Right atrium auricular region (tissue), 2 donors: ENCODE results near the gene CTXND2. TPM values are rescaled to one million over a fixed set of nuclear protein-coding genes. Genes with fewer than 3 reads are reported as not detected.
"Not testable (repeated sequence)": the region's sequence is repeated elsewhere in the genome, so short reads cannot be mapped to it uniquely, and the experiment has no call there.

ENCODE experiments used
- DNase-seq: peaks from one replicate; pipeline ENCODE4 v3.0.0-alpha.2; 2019; ENCODE audit warnings: low spot score
- H3K27ac ChIP-seq, 2 donors: fragments of 200-600 bp; sonication (generic); 1 replicate in 1 of 2; 2 replicates in 1 of 2; pipeline ENCODE4 v1.5.1; 2016 to 2019
- H3K27me3 ChIP-seq, 2 donors: fragments of 200-600 bp; sonication (generic); one replicate each; pipeline versions ENCODE4 v1.5.1 to v1.6.0; 2017 to 2019
- H3K36me3 ChIP-seq: fragments of 200-600 bp; sonication (generic); one replicate; pipeline ENCODE4 v1.5.1; 2016
- H3K4me1 ChIP-seq, 2 donors: fragments of 200-600 bp; sonication (generic); one replicate each; pipeline versions ENCODE4 v1.5.1 to v1.6.0; 2017 to 2019
- H3K4me3 ChIP-seq, 2 donors: fragments of 200-600 bp; sonication (generic); 1 replicate in 1 of 2; 2 replicates in 1 of 2; pipeline ENCODE4 v1.5.1; 2017 to 2019; ENCODE audit warnings: mild to moderate bottlenecking in 1 of 2, moderate library complexity in 1 of 2
- H3K9me3 ChIP-seq, 2 donors: fragments of 200-600 bp; sonication (generic); one replicate each; pipeline ENCODE4 v1.5.1; 2019
- total RNA-seq, 2 donors: library from RNA; depleted of rRNA; stranded (reverse); fragments of >200 nt; gene quantifications; one replicate each; pipeline ENCODE4 v1.1.0, GENCODE V29; 2016
- TF ChIP-seq, protein P1 (sequence below), 2 donors: fragments of 200-600 bp; sonication (generic); IDR thresholded peaks; one replicate each; pipeline ENCODE4 v1.5.1; 2019; ENCODE audit warnings: antibody characterized with exemption in 2 of 2

The CTXND2 gene
- total RNA-seq, 2 donors from 2014 or later = 0.28 to 0.41 TPM

GRCh38 chr1:150881331-150882070 lies 5.4 kb upstream of the CTXND2 start:
- no peaks in the 10 kb centered on the region for H3K4me1 ChIP-seq
- peak overlapping the region; percentile 33 to 63 for H3K27ac ChIP-seq
- H3K27me3 ChIP-seq = no peaks in the 10 kb centered on the region
- TF ChIP-seq, protein P1, sequence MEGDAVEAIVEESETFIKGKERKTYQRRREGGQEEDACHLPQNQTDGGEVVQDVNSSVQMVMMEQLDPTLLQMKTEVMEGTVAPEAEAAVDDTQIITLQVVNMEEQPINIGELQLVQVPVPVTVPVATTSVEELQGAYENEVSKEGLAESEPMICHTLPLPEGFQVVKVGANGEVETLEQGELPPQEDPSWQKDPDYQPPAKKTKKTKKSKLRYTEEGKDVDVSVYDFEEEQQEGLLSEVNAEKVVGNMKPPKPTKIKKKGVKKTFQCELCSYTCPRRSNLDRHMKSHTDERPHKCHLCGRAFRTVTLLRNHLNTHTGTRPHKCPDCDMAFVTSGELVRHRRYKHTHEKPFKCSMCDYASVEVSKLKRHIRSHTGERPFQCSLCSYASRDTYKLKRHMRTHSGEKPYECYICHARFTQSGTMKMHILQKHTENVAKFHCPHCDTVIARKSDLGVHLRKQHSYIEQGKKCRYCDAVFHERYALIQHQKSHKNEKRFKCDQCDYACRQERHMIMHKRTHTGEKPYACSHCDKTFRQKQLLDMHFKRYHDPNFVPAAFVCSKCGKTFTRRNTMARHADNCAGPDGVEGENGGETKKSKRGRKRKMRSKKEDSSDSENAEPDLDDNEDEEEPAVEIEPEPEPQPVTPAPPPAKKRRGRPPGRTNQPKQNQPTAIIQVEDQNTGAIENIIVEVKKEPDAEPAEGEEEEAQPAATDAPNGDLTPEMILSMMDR (IDR thresholded peaks at IDR 0.05) = no peak
- no peak overlapping the region for H3K4me3 ChIP-seq
- H3K36me3 ChIP-seq = no peaks in the 10 kb centered on the region
- H3K9me3 ChIP-seq = no peaks in the 10 kb centered on the region
- no peak for DNase-seq

GRCh38 chr1:150883121-150883520 lies 3.8 kb upstream of the CTXND2 start:
- not testable (repeated sequence) for H3K36me3 ChIP-seq, H3K4me1 ChIP-seq, H3K4me3 ChIP-seq, H3K27ac ChIP-seq, H3K9me3 ChIP-seq, DNase-seq, H3K27me3 ChIP-seq

GRCh38 chr1:150888727-150889126 lies 1.8 kb downstream of the CTXND2 start:
- Histone ChIP-seq H3K27me3 (no peaks in the 10 kb centered on the region), H3K27ac (no peak overlapping the region), H3K36me3 (no peaks in the 10 kb centered on the region), H3K4me3 (no peak overlapping the region), H3K9me3 (no peaks in the 10 kb centered on the region), H3K4me1 (no peaks in the 10 kb centered on the region)
- TF ChIP-seq, protein P1 (IDR thresholded peaks at IDR 0.05) = no peak
- DNase-seq = no peak

DNA sequence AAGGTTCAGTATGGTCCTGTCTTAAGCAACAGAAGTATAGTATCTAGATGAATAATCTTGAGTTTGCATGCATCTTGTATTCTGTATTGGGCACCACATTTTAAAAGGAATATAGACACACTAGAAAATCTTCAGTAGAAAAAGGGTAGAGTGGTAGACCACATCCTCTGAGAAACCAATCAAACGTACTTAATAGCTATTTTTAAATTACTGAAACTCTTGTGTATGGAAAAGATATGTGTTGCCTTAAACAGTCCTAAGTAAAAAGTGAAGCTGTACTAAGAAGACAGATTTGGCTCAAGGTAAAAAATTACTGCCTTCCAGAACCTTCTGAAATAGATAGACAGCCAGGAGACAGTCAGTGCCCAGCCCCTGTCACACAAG lies 3.1 kb downstream of the CTXND2 start:
- TF ChIP-seq, protein P1 (IDR thresholded peaks at IDR 0.05) = no peak
- Histone ChIP-seq H3K27me3 (no peaks in the 10 kb centered on the region), H3K4me1 (no peaks in the 10 kb centered on the region), H3K27ac (no peak overlapping the region), H3K36me3 (no peaks in the 10 kb centered on the region), H3K4me3 (no peak overlapping the region), H3K9me3 (no peaks in the 10 kb centered on the region)
- DNase-seq = no peak

DNA sequence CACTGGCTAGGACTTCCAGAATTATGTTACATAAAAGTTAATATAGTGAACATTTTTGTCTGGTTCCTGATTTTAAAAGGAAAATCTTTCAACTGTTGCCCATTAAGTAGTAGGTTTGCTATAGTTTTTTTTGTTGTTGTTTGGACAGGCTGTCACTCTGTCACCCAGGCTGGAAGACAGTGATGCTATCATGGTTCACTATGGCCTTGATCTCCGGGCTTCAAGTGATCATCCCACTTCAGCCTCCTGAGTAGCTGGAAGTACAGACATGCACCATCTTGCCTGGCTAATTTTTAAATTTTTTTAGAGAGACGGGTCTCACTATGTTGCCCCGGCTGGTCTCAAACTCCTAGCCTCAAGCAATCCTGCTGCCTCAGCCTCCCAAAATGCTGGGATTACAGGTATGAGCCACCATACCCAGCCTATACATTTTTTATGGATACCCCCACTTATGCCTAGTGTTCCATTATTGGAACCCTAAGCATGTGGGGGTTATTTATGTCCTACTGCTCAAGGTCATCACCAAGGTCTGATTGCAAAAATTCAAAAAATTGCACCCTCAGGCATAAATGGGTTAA lies 6.5 kb downstream of the CTXND2 start:
- no peaks in the 10 kb centered on the region for H3K4me1 ChIP-seq
- no peak overlapping the region for H3K27ac ChIP-seq
- TF ChIP-seq, protein P1 (IDR thresholded peaks at IDR 0.05) = no peak
- H3K27me3 ChIP-seq = no peaks in the 10 kb centered on the region
- H3K9me3 ChIP-seq = no peaks in the 10 kb centered on the region
- no peaks in the 10 kb centered on the region for H3K36me3 ChIP-seq
- DNase-seq = no peak
- no peak overlapping the region for H3K4me3 ChIP-seq

DNA sequence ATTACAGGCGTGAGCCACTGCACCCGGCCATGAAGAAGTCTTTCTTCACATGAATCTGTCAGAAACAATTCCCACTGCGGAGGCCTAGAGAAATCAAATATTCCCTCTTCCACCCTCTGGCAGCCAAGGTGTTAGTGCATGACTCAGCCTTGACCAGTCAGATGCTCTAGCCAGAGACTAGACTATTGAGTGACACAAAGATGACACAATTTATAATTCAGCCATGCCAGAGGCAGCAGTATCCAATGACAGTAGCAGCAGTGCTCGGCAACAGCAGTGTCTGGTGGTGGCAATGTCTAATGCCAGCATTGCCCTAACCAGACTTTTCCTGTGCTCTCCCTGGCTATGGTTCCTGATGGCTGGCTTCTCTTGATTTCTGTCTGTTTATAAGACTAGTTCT lies 8.7 kb downstream of the CTXND2 start:
- Histone ChIP-seq H3K27ac (peak overlapping the region in 1 of 2 donors; percentile 65), H3K4me3 (no peak overlapping the region)

DNA sequence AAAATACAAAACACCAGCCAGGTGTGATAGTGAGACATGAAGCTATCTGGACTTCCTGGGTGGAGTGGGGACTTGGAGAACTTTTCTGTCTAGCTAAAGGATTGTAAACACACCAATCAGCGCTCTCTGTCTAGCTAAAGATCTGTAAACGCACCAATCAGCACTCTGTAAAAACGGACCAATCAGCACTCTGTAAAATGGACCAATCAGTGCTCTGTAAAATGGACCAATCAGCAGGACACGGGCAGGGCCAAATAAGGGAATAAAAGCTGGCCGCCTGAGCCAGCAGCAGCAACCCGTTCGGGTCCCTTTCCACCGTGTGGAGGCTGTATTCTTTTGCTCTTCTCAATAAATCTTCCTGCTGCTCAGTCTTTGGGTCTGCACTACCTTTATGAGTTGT lies 12.9 kb downstream of the CTXND2 start:
- H3K27me3 ChIP-seq, DNase-seq, H3K4me3 ChIP-seq, H3K36me3 ChIP-seq, H3K27ac ChIP-seq, H3K4me1 ChIP-seq, H3K9me3 ChIP-seq: not testable (repeated sequence)

More for the DNA sequence above, 8.7 kb downstream of the CTXND2 start:
- Histone ChIP-seq H3K36me3 (no peaks in the 10 kb centered on the region), H3K27me3 (no peaks in the 10 kb centered on the region), H3K4me1 (no peaks in the 10 kb centered on the region), H3K9me3 (no peaks in the 10 kb centered on the region)
- DNase-seq = no peak
- TF ChIP-seq, protein P1 (IDR thresholded peaks at IDR 0.05) = no peak
